Right cardiac atrium (tissue), 5 donors: Measurements from ENCODE around the gene GMPPB. TPM values are rescaled to one million over a fixed set of nuclear protein-coding genes. Genes with fewer than 3 reads are reported as not detected.

ENCODE experiments used
- ATAC-seq, 2 donors: fragments of 200-7000 bp; cut with Tn5 transposase; one replicate each; pipeline versions ENCODE4 v1.8.0 to v1.9.1; 2020; ENCODE audit warnings: moderate library complexity in 2 of 2, mild to moderate bottlenecking in 1 of 2
- DNase-seq, 3 donors: peaks; one replicate each; pipeline ENCODE4 v3.0.0-alpha.2; 2020
- H3K27ac ChIP-seq: one replicate; pipeline ENCODE4 v1.5.1; 2013; ENCODE audit warnings: mild to moderate bottlenecking, low read length, control low read depth, moderate library complexity
- H3K27me3 ChIP-seq: one replicate; pipeline ENCODE4 v1.6.1; 2013; ENCODE audit not compliant: control insufficient read depth, insufficient read depth
- H3K4me1 ChIP-seq: one replicate; pipeline ENCODE4 v1.6.1; 2013; ENCODE audit warnings: low read length; ENCODE audit not compliant: control insufficient read depth, insufficient read depth
- H3K4me3 ChIP-seq: one replicate; pipeline ENCODE4 v1.5.1; 2013; ENCODE audit warnings: low read length, control low read depth
- H3K9me3 ChIP-seq: one replicate; pipeline ENCODE4 v1.6.1; 2013; ENCODE audit warnings: low read length; ENCODE audit not compliant: control insufficient read depth
- WGBS: extraction: QIAGEN DNeasy Blood & Tissue Kit; methylation state at CpG from one replicate; pipeline ENCODE4 v1.1.7; 2013; 5-methylcytosine and 5-hydroxymethylcytosine counted together
- intact Hi-C, 4 donors: fragments of 100-400 bp; cut with DNase I; formaldehyde crosslinking; loops; one replicate each; pipeline versions ENCODE4 v1.11.0 to v1.14.0; 2022 to 2023
- polyA plus RNA-seq: library from polyadenylated mRNA; stranded (reverse); fragments of 200-250 nt; gene quantifications from one replicate; pipeline ENCODE4 v1.2.3, GENCODE V29; 2013
- total RNA-seq, 4 donors: library from RNA; stranded (reverse); fragmentation: NEBNext Ultra II Directional; extraction: Animal tissue kit (Norgen Biotek cat#: 25700); gene quantifications; one replicate each; pipeline ENCODE4 v1.2.1, GENCODE V29; 2021
- donor health status: healthy with polysubstance abuse.
- donor health status: DM: no; HTN: yes; CAD: no.
- donor health status: DM: no; HTN: no; CAD: no.
- donor health status: DM: no; HTN: yes; CAD: no; lungs with severe emphysema.
- donor health status: DM: yes; HTN: yes; CAD: no.

GMPPB gene
- total and polyA plus RNA-seq, 5 donors, result 12.6 to 34.7 (median 18.0) TPM

- no peaks in the 10 kb centered on the region for H3K27me3 ChIP-seq
- DNase-seq, result peak in 2 of 3 donors; percentile 41 to 43
- no peak overlapping the region for H3K4me3 ChIP-seq
- no peaks in the 10 kb centered on the region for H3K9me3 ChIP-seq
- intact Hi-C loops, result no loop called here
- ATAC-seq, result no peak
- H3K27ac ChIP-seq, result no peak overlapping the region
- WGBS, result 68% methylated on average over 7 of the region's 7 CpGs
- H3K4me1 ChIP-seq, result no peaks in the 10 kb centered on the region
Observed at GRCh38 chr3:49712631-49713317, 11.0 kb downstream of the GMPPB start.

GRCh38 chr3:49712166-49712565, 11.6 kb downstream of the GMPPB start:
- no peak overlapping the region for H3K27ac ChIP-seq
- H3K27me3 ChIP-seq, result no peaks in the 10 kb centered on the region
- intact Hi-C loops, result no loop called here
- ATAC-seq (no peak), DNase-seq (peak in 2 of 3 donors; percentile 25 to 33)
- H3K4me3 ChIP-seq, result no peak overlapping the region
- 96% methylated on average over 11 of the region's 11 CpGs for WGBS
- H3K9me3 ChIP-seq, result no peaks in the 10 kb centered on the region
- no peaks in the 10 kb centered on the region for H3K4me1 ChIP-seq

- no peak for ATAC-seq
- 88% methylated on average over 5 of the region's 5 CpGs for WGBS
- no peak overlapping the region for H3K4me3 ChIP-seq
- no peaks in the 10 kb centered on the region for H3K27me3 ChIP-seq
- no peaks in the 10 kb centered on the region for H3K4me1 ChIP-seq
- no peaks in the 10 kb centered on the region for H3K9me3 ChIP-seq
- DNase-seq, result peak in 2 of 3 donors; percentile 14
- intact Hi-C loops, result no loop called here
- no peak overlapping the region for H3K27ac ChIP-seq
Observed at GRCh38 chr3:49711489-49711888, 12.3 kb downstream of the GMPPB start.

GRCh38 chr3:49709852-49710251, 13.9 kb downstream of the GMPPB start:
- intact Hi-C loops, result no loop called here
- Histone ChIP-seq H3K27me3 (no peaks in the 10 kb centered on the region), H3K4me1 (no peaks in the 10 kb centered on the region), H3K4me3 (no peak overlapping the region), H3K9me3 (no peaks in the 10 kb centered on the region), H3K27ac (no peak overlapping the region)
- WGBS, result 98% methylated on average over 8 of the region's 8 CpGs
- DNase-seq (no peak), ATAC-seq (no peak)

- Histone ChIP-seq H3K27ac (no peak overlapping the region), H3K4me1 (no peaks in the 10 kb centered on the region), H3K27me3 (no peaks in the 10 kb centered on the region), H3K9me3 (no peaks in the 10 kb centered on the region), H3K4me3 (no peak overlapping the region)
- 77% methylated on average over 4 of the region's 4 CpGs for WGBS
- intact Hi-C loops, result no loop called here
- peak in 1 of 3 donors; percentile 11 for DNase-seq
- no peak for ATAC-seq
Observed at GRCh38 chr3:49707113-49707480, 16.7 kb downstream of the GMPPB start.

GRCh38 chr3:49706456-49707112, 17.2 kb downstream of the GMPPB start:
- Histone ChIP-seq H3K27ac (no peak overlapping the region), H3K9me3 (no peaks in the 10 kb centered on the region), H3K27me3 (no peaks in the 10 kb centered on the region), H3K4me1 (no peaks in the 10 kb centered on the region), H3K4me3 (no peak overlapping the region)
- no peak for ATAC-seq
- DNase-seq, result peak in 1 of 3 donors; percentile 37
- WGBS, result 87% methylated on average over 9 of the region's 9 CpGs
- intact Hi-C loops, result no loop called here

- no peaks in the 10 kb centered on the region for H3K27me3 ChIP-seq
- no peak for ATAC-seq
- intact Hi-C loops, result no loop called here
- DNase-seq, result peak in 1 of 3 donors; percentile 38
- no peaks in the 10 kb centered on the region for H3K4me1 ChIP-seq
- no peak overlapping the region for H3K27ac ChIP-seq
- no peaks in the 10 kb centered on the region for H3K9me3 ChIP-seq
- H3K4me3 ChIP-seq, result no peak overlapping the region
- WGBS, result 94% methylated on average over 17 of the region's 17 CpGs
Observed at GRCh38 chr3:49705390-49705960, 18.3 kb downstream of the GMPPB start.

GRCh38 chr3:49704629-49705028, 19.1 kb downstream of the GMPPB start:
- intact Hi-C loops, result no loop called here
- 94% methylated on average over 8 of the region's 8 CpGs for WGBS

GRCh38 chr3:49703956-49704355, 19.8 kb downstream of the GMPPB start:
- WGBS, result 87% methylated on average over 7 of the region's 7 CpGs
- DNase-seq (peak in 1 of 3 donors; percentile 35), ATAC-seq (no peak)
- no peaks in the 10 kb centered on the region for H3K9me3 ChIP-seq
- no peak overlapping the region for H3K4me3 ChIP-seq
- H3K27me3 ChIP-seq, result no peaks in the 10 kb centered on the region
- H3K4me1 ChIP-seq, result no peaks in the 10 kb centered on the region
- intact Hi-C loops, result no loop called here
- no peak overlapping the region for H3K27ac ChIP-seq

More at GRCh38 chr3:49704629-49705028, 19.1 kb downstream of the GMPPB start:
- H3K27ac ChIP-seq, result no peak overlapping the region
- H3K27me3 ChIP-seq, result no peaks in the 10 kb centered on the region
- no peaks in the 10 kb centered on the region for H3K4me1 ChIP-seq
- DNase-seq (no peak), ATAC-seq (no peak)
- H3K9me3 ChIP-seq, result no peaks in the 10 kb centered on the region
- H3K4me3 ChIP-seq, result no peak overlapping the region

GRCh38 chr3:49703443-49703927, 20.3 kb downstream of the GMPPB start:
- Histone ChIP-seq H3K27me3 (no peaks in the 10 kb centered on the region), H3K9me3 (no peaks in the 10 kb centered on the region), H3K27ac (no peak overlapping the region), H3K4me3 (no peak overlapping the region), H3K4me1 (no peaks in the 10 kb centered on the region)
- WGBS, result 56% methylated on average over 14 of the region's 14 CpGs
- intact Hi-C loops, result no loop called here
- ATAC-seq (peak; percentile 64 to 70), DNase-seq (peak in 2 of 3 donors; percentile 71 to 73)

- 93% methylated on average over 11 of the region's 11 CpGs for WGBS
- H3K27me3 ChIP-seq, result no peaks in the 10 kb centered on the region
- no peak overlapping the region for H3K4me3 ChIP-seq
- DNase-seq, result peak in 2 of 3 donors; percentile 33 to 35
- ATAC-seq, result no peak
- H3K9me3 ChIP-seq, result no peaks in the 10 kb centered on the region
- intact Hi-C loops, result no loop called here
- no peak overlapping the region for H3K27ac ChIP-seq
- no peaks in the 10 kb centered on the region for H3K4me1 ChIP-seq
Observed at GRCh38 chr3:49702672-49703071, 21.1 kb downstream of the GMPPB start.
